HCT116 (cell line): ENCODE measurements around the gene CDC42EP3.

Experiments
- CEBPB ChIP-seq: IDR thresholded peaks from 2 replicates; pipeline ENCODE4 v1.6.1; 2012; ENCODE audit warnings: low read depth
- EZH2 ChIP-seq: fragments of 200-600 bp; sonication (generic); IDR thresholded peaks from 2 replicates; pipeline ENCODE4 v1.6.1; 2017; ENCODE audit warnings: antibody characterized with exemption, mixed run types
- JUND ChIP-seq: IDR thresholded peaks from 2 replicates; pipeline ENCODE4 v1.6.1; 2012
- POLR2A ChIP-seq: IDR thresholded peaks from 2 replicates; pipeline ENCODE4 v1.7.0; 2011; ENCODE audit warnings: borderline replicate concordance; ENCODE audit not compliant: insufficient read depth, insufficient read length; ENCODE audit errors: extremely low read depth
- POLR2AphosphoS5 ChIP-seq: IDR thresholded peaks from 2 replicates; pipeline ENCODE4 v1.6.1; 2011; ENCODE audit warnings: mild to moderate bottlenecking, low read depth, low read length, moderate library complexity
- TCF7L2 ChIP-seq: IDR thresholded peaks from 2 replicates; pipeline ENCODE4 v1.7.0; 2011; ENCODE audit warnings: borderline replicate concordance, inconsistent platforms; ENCODE audit not compliant: insufficient read depth, insufficient read length; ENCODE audit errors: extremely low read depth
- YY1 ChIP-seq: IDR thresholded peaks from 2 replicates; pipeline ENCODE4 v1.6.1; 2011; ENCODE audit warnings: low read length, low read depth, moderate library complexity, mild to moderate bottlenecking; ENCODE audit not compliant: insufficient replicate concordance; ENCODE audit errors: extremely low read depth
- TF ChIP-seq, protein P1 (sequence below), 3 experiments: fragments of 200-600 bp in 1 of 3; sonication (generic) in 1 of 3; IDR thresholded peaks in 2 of 3; conservative IDR thresholded peaks in 1 of 3; 2 replicates each; pipeline ENCODE4 v1.5.1; 2012 to 2017; ENCODE audit warnings: low read depth in 2 of 3, low read length in 2 of 3, antibody characterized with exemption in 1 of 3, borderline replicate concordance in 1 of 3, control low read depth in 1 of 3, mild to moderate bottlenecking in 1 of 3, mixed read lengths in 1 of 3, mixed run types in 1 of 3, moderate library complexity in 1 of 3; ENCODE audit not compliant: insufficient read depth in 1 of 3
- TF ChIP-seq, protein P2 (sequence below): IDR thresholded peaks from 2 replicates; pipeline ENCODE4 v1.6.1; 2012; ENCODE audit warnings: low read depth
- TF ChIP-seq, protein P3 (sequence below): IDR thresholded peaks from 2 replicates; pipeline ENCODE4 v1.6.1; 2012

DNA sequence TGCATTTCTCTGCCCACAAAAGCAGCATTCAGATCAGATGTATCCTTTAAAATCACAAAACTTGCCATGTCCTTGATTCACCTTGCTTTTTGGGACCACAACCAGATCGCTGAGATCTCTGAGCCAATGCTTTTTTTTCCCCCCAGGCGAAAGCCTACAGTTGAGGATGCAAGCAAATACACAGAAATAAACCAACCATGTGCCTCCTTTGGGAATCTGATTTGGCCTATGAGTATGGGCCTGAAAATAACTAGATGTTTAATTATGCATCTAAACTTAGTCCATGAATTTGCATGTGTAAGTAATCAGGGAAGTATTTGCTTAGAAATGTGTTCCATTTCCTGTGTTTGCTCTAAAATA is 49.7 kb upstream of the CDC42EP3 start:
- TF ChIP-seq, protein P1, sequence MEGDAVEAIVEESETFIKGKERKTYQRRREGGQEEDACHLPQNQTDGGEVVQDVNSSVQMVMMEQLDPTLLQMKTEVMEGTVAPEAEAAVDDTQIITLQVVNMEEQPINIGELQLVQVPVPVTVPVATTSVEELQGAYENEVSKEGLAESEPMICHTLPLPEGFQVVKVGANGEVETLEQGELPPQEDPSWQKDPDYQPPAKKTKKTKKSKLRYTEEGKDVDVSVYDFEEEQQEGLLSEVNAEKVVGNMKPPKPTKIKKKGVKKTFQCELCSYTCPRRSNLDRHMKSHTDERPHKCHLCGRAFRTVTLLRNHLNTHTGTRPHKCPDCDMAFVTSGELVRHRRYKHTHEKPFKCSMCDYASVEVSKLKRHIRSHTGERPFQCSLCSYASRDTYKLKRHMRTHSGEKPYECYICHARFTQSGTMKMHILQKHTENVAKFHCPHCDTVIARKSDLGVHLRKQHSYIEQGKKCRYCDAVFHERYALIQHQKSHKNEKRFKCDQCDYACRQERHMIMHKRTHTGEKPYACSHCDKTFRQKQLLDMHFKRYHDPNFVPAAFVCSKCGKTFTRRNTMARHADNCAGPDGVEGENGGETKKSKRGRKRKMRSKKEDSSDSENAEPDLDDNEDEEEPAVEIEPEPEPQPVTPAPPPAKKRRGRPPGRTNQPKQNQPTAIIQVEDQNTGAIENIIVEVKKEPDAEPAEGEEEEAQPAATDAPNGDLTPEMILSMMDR (IDR thresholded peaks at IDR 0.05 in 2 of 3, conservative IDR thresholded peaks at IDR 0.05 in 1 of 3; ENCODE audit: borderline replicate concordance in 1 of 3, insufficient read depth in 1 of 3, low read depth in 2 of 3, low read length in 2 of 3): no peak
- TF ChIP-seq EZH2 (no peak), YY1 (no peak), JUND (no peak), POLR2AphosphoS5 (no peak), POLR2A (no peak), TCF7L2 (no peak), CEBPB (no peak)
- TF ChIP-seq, protein P2, sequence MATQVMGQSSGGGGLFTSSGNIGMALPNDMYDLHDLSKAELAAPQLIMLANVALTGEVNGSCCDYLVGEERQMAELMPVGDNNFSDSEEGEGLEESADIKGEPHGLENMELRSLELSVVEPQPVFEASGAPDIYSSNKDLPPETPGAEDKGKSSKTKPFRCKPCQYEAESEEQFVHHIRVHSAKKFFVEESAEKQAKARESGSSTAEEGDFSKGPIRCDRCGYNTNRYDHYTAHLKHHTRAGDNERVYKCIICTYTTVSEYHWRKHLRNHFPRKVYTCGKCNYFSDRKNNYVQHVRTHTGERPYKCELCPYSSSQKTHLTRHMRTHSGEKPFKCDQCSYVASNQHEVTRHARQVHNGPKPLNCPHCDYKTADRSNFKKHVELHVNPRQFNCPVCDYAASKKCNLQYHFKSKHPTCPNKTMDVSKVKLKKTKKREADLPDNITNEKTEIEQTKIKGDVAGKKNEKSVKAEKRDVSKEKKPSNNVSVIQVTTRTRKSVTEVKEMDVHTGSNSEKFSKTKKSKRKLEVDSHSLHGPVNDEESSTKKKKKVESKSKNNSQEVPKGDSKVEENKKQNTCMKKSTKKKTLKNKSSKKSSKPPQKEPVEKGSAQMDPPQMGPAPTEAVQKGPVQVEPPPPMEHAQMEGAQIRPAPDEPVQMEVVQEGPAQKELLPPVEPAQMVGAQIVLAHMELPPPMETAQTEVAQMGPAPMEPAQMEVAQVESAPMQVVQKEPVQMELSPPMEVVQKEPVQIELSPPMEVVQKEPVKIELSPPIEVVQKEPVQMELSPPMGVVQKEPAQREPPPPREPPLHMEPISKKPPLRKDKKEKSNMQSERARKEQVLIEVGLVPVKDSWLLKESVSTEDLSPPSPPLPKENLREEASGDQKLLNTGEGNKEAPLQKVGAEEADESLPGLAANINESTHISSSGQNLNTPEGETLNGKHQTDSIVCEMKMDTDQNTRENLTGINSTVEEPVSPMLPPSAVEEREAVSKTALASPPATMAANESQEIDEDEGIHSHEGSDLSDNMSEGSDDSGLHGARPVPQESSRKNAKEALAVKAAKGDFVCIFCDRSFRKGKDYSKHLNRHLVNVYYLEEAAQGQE: no peak
- TF ChIP-seq, protein P3, sequence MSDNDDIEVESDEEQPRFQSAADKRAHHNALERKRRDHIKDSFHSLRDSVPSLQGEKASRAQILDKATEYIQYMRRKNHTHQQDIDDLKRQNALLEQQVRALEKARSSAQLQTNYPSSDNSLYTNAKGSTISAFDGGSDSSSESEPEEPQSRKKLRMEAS: no peak
